22Rv1 (cell line): ENCODE results near the gene POU2F1.

Experiments used
- ZFX ChIP-seq: fragments of 450-650 bp; IDR thresholded peaks from 2 replicates; pipeline ENCODE4 v1.6.1; 2017; ENCODE audit warnings: antibody characterized with exemption, borderline replicate concordance
- TF ChIP-seq, protein P1 (sequence below): fragments of 450-650 bp; IDR thresholded peaks from 2 replicates; pipeline ENCODE4 v1.5.1; 2017; ENCODE audit warnings: mild to moderate bottlenecking

DNA sequence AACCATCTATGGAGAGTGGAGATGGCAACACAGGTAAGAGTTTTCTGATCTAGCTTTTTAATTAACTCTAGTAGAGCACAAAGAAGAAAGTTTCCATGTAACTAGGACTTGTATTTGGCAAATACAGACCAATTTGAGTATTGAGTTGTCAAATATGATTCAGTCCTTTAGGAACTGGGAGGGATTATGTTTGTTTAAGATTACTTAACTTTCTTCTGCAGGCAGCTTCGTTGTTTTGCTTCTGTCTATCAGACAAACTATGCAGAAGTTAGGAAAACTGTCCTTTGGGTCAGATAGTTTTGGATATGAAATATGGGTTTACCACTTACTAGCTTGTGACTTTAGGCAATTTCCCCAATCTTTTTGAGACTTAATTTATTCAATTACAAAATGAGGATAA, 111.8 kb downstream of the POU2F1 start:
- TF ChIP-seq, protein P1, sequence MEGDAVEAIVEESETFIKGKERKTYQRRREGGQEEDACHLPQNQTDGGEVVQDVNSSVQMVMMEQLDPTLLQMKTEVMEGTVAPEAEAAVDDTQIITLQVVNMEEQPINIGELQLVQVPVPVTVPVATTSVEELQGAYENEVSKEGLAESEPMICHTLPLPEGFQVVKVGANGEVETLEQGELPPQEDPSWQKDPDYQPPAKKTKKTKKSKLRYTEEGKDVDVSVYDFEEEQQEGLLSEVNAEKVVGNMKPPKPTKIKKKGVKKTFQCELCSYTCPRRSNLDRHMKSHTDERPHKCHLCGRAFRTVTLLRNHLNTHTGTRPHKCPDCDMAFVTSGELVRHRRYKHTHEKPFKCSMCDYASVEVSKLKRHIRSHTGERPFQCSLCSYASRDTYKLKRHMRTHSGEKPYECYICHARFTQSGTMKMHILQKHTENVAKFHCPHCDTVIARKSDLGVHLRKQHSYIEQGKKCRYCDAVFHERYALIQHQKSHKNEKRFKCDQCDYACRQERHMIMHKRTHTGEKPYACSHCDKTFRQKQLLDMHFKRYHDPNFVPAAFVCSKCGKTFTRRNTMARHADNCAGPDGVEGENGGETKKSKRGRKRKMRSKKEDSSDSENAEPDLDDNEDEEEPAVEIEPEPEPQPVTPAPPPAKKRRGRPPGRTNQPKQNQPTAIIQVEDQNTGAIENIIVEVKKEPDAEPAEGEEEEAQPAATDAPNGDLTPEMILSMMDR: no peak
- TF ChIP-seq ZFX: no peak
